SH-SY5Y (cell line): ENCODE results near the gene PLAAT2.

Experiments
- GATA2 ChIP-seq: IDR thresholded peaks from 2 replicates; pipeline ENCODE4 v1.6.1; 2011; ENCODE audit warnings: mild to moderate bottlenecking, low read depth, low read length
- GATA3 ChIP-seq: IDR thresholded peaks from 2 replicates; pipeline ENCODE4 v1.6.1; 2011; ENCODE audit warnings: low read depth, mild to moderate bottlenecking, low read length, moderate library complexity

- TF ChIP-seq GATA2 (no peak), GATA3 (no peak)
Measured at GRCh38 chr11:63521896-63522295, 41.3 kb downstream of the PLAAT2 start.
